HG03280 (cell line): ENCODE results near the gene OR11H6.
"Not testable (repeated sequence)": the region's sequence is repeated elsewhere in the genome, so short reads cannot be mapped to it uniquely, and the experiment has no call there.

Experiments
- ATAC-seq: cut with Tn5 transposase; IDR thresholded peaks from one replicate; pipeline ENCODE4 v1.9.1; 2021; ENCODE audit warnings: mild to moderate bottlenecking, moderate library complexity; ENCODE audit not compliant: unreplicated experiment

OR11H6 gene

GRCh38 chr14:20262642-20263128 lies 39.2 kb downstream of the OR11H6 start:
- no peak for ATAC-seq

DNA sequence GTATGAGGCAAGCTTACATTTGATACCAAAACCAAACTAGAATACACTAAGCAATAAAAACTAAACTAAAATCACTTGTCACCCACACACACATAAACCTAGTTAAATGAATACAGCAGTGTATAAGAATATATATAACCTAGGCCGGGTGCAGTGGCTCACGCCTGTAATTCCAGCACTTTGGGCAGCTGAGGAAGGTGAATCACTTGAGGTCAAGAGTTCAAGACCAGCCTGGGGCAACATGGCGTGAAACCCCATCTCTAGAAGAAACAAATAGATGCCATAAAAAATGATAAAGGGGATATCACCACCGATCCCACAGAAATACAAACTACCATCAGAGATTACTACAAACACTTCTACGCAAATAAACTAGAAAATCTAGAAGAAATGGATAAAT lies 40.9 kb downstream of the OR11H6 start:
- ATAC-seq: not testable (repeated sequence)

DNA sequence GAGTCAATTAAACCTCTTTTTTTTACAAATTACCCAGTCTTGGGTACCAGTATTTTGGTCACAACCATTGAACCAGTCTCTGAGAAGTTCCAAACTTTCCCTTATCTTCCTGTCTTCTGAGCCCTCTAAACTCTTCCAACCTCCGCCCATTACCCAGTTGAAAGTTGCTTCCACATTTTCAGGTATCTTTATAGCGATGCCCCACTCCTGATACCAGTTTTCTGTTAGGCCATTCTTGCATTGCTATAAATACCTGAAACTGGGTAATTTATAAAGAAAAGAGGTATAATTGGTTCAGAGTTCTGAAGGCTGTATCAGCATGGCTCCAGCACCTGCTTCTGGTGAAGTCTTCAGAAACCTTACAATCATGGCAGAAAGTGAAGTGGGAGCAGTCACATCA lies 50.6 kb downstream of the OR11H6 start:
- no peak for ATAC-seq
